IMR-90 (cell line): Measurements from ENCODE around the gene DAB2. TPM values are rescaled to one million over a fixed set of nuclear protein-coding genes. Genes with fewer than 3 reads are reported as not detected.

Source experiments
- ATAC-seq: fragments of 200-7000 bp; cut with Tn5 transposase; 2 replicates; pipeline ENCODE4 v1.9.1; 2020; ENCODE audit warnings: low read depth, mild to moderate bottlenecking, moderate library complexity
- BruUV-seq: library from RNA; stranded (reverse); fragments of 400-500 nt; replicated peaks from 2 replicates; lab custom pipeline; 2021; lab: Mats Ljungman, UMichigan
- CTCF ChIA-PET: fragments of 300-600 bp; formaldehyde crosslinking; extraction: SDS; loops from one replicate; lab custom pipeline; 2021; ENCODE audit warnings: antibody characterized with exemption; lab: Yijun Ruan, JAX
- POLR2A ChIA-PET: fragments of 300-600 bp; sonication (Branson Sonifier 250); formaldehyde crosslinking; loops from one replicate; lab custom pipeline; 2022; ENCODE audit warnings: antibody characterized with exemption; ENCODE audit not compliant: unreplicated experiment; lab: Charles Lee
- DNase-seq: peaks from one replicate; pipeline ENCODE4 v3.0.0; 2013
- H2AFZ ChIP-seq: replicated peaks from 2 replicates; pipeline ENCODE3; 2013; ENCODE audit warnings: low read length, mild to moderate bottlenecking; ENCODE audit not compliant: poor library complexity
- H2AK5ac ChIP-seq: 2 replicates; pipeline ENCODE4 v1.6.1; 2013; ENCODE audit warnings: low read depth, low read length, inconsistent platforms
- H2AK9ac ChIP-seq: replicated peaks from 2 replicates; pipeline ENCODE3; 2013; ENCODE audit warnings: mild to moderate bottlenecking, low read depth, low read length, moderate library complexity; ENCODE audit not compliant: poor library complexity
- H2BK120ac ChIP-seq: 2 replicates; pipeline ENCODE4 v1.6.1; 2013; ENCODE audit warnings: low read depth, low read length, inconsistent platforms
- H2BK15ac ChIP-seq: 3 replicates; pipeline ENCODE4 v1.6.1; 2013; ENCODE audit warnings: low read depth, low read length, inconsistent platforms
- H2BK20ac ChIP-seq: 2 replicates; pipeline ENCODE4 v1.6.1; 2013; ENCODE audit warnings: low read depth, mild to moderate bottlenecking, inconsistent platforms, low read length, moderate library complexity
- H2BK5ac ChIP-seq: 2 replicates; pipeline ENCODE4 v1.6.1; 2013; ENCODE audit warnings: mild to moderate bottlenecking, low read depth, low read length, inconsistent platforms; ENCODE audit not compliant: poor library complexity, severe bottlenecking
- H3K14ac ChIP-seq: replicated peaks from 2 replicates; pipeline ENCODE4 v1.6.1; 2013; ENCODE audit warnings: low read depth, low read length, inconsistent platforms
- H3K18ac ChIP-seq: 2 replicates; pipeline ENCODE4 v1.6.1; 2013; ENCODE audit warnings: low read depth, low read length, control low read depth
- H3K23ac ChIP-seq: 2 replicates; pipeline ENCODE4 v1.6.1; 2013; ENCODE audit warnings: low read depth, low read length, inconsistent platforms
- H3K27ac ChIP-seq: 2 replicates; pipeline ENCODE4 v1.5.1; 2013; ENCODE audit warnings: mild to moderate bottlenecking, control low read depth, low read length; ENCODE audit not compliant: insufficient read depth
- H3K27me3 ChIP-seq: 2 replicates; pipeline ENCODE4 v1.6.1; 2013; ENCODE audit warnings: low read length; ENCODE audit not compliant: control insufficient read depth, insufficient read depth
- H3K36me3 ChIP-seq: 2 replicates; pipeline ENCODE4 v1.6.1; 2013; ENCODE audit warnings: low read length, mixed read lengths; ENCODE audit not compliant: control insufficient read depth, insufficient read depth
- H3K4ac ChIP-seq: 2 replicates; pipeline ENCODE4 v1.6.1; 2013; ENCODE audit warnings: low read depth, low read length, inconsistent platforms
- H3K4me1 ChIP-seq: 2 replicates; pipeline ENCODE4 v1.6.1; 2013; ENCODE audit warnings: low read length, mixed read lengths; ENCODE audit not compliant: control insufficient read depth, insufficient read depth
- H3K4me2 ChIP-seq: 2 replicates; pipeline ENCODE4 v1.6.1; 2013; ENCODE audit warnings: low read depth, mild to moderate bottlenecking, control low read depth, low read length, moderate library complexity
- H3K4me3 ChIP-seq: 2 replicates; pipeline ENCODE4 v1.5.1; 2013; ENCODE audit warnings: low read depth, mild to moderate bottlenecking, control low read depth, low read length, moderate library complexity; ENCODE audit not compliant: insufficient read depth
- H3K56ac ChIP-seq: 2 replicates; pipeline ENCODE4 v1.6.1; 2013; ENCODE audit warnings: low read length, inconsistent platforms; ENCODE audit not compliant: insufficient read depth; ENCODE audit errors: extremely low read depth
- H3K79me1 ChIP-seq, 2 experiments: 2 replicates each; pipeline ENCODE4 v1.6.1; 2013; ENCODE audit warnings: low read length in 2 of 2, inconsistent platforms in 1 of 2, low read depth in 1 of 2
- H3K9ac ChIP-seq: 2 replicates; pipeline ENCODE4 v1.6.1; 2013; ENCODE audit warnings: low read depth, low read length, control low read depth
- H3K9me1 ChIP-seq: 2 replicates; pipeline ENCODE4 v1.6.1; 2013; ENCODE audit warnings: low read length, inconsistent platforms; ENCODE audit not compliant: insufficient read depth
- H3K9me3 ChIP-seq: 2 replicates; pipeline ENCODE4 v1.6.1; 2013; ENCODE audit warnings: low read length; ENCODE audit not compliant: control insufficient read depth, insufficient read depth
- H4K20me1 ChIP-seq: 2 replicates; pipeline ENCODE4 v1.6.1; 2013; ENCODE audit warnings: low read length, inconsistent platforms; ENCODE audit not compliant: insufficient read depth
- H4K5ac ChIP-seq: 2 replicates; pipeline ENCODE4 v1.6.1; 2013; ENCODE audit warnings: mild to moderate bottlenecking, low read depth, low read length, control low read depth
- H4K8ac ChIP-seq, 2 experiments: 2 replicates each; pipeline ENCODE4 v1.6.1; 2013; ENCODE audit warnings: low read depth in 2 of 2, low read length in 2 of 2, control low read depth in 1 of 2, inconsistent platforms in 1 of 2
- H4K91ac ChIP-seq: 2 replicates; pipeline ENCODE4 v1.6.1; 2013; ENCODE audit warnings: low read depth, low read length, inconsistent platforms; ENCODE audit not compliant: insufficient read depth
- CEBPB ChIP-seq: IDR thresholded peaks from 2 replicates; pipeline ENCODE4 v1.6.1; 2012; ENCODE audit warnings: low read depth, low read length, improper control_type of control experiment
- MAFK ChIP-seq: IDR thresholded peaks from 2 replicates; pipeline ENCODE4 v1.6.1; 2012; ENCODE audit warnings: low read depth, low read length, improper control_type of control experiment
- MAZ ChIP-seq: IDR thresholded peaks from 2 replicates; pipeline ENCODE4 v1.6.1; 2012; ENCODE audit warnings: low read depth, mild to moderate bottlenecking, low read length, improper control_type of control experiment, moderate library complexity, borderline replicate concordance
- MXI1 ChIP-seq: IDR thresholded peaks from 2 replicates; pipeline ENCODE4 v1.6.1; 2012; ENCODE audit warnings: low read depth, mild to moderate bottlenecking, low read length, moderate library complexity, borderline replicate concordance
- NFE2L2 ChIP-seq: fragments of 150-350 bp; IDR thresholded peaks from 2 replicates; pipeline ENCODE4 v1.6.1; 2016; ENCODE audit warnings: low read depth, mild to moderate bottlenecking, low read length
- POLR2A ChIP-seq: IDR thresholded peaks from 2 replicates; pipeline ENCODE4 v1.6.1; 2012; ENCODE audit warnings: mild to moderate bottlenecking, low read depth, low read length
- RCOR1 ChIP-seq: IDR thresholded peaks from 2 replicates; pipeline ENCODE4 v1.6.1; 2012; ENCODE audit warnings: mild to moderate bottlenecking, low read length, improper control_type of control experiment; ENCODE audit not compliant: insufficient replicate concordance
- RFX5 ChIP-seq: IDR thresholded peaks from 2 replicates; pipeline ENCODE4 v1.8.0; 2012; ENCODE audit warnings: low read depth, mild to moderate bottlenecking, low read length, moderate library complexity
- SMC3 ChIP-seq: fragments of 150-350 bp; IDR thresholded peaks from 2 replicates; pipeline ENCODE4 v1.6.1; 2016; ENCODE audit warnings: low read depth, mild to moderate bottlenecking, antibody characterized with exemption, low read length, moderate library complexity
- WGBS, 2 experiments: methylation state at CpG; one replicate each; pipeline versions ENCODE4 v1.1.5 to v1.1.7; 2013; ENCODE audit warnings: missing lambda C conversion rate in 2 of 2; ENCODE audit not compliant: insufficient read length in 1 of 2; ENCODE audit errors: extremely low coverage in 2 of 2; 5-methylcytosine and 5-hydroxymethylcytosine counted together
- dilution Hi-C: fragments of 300-500 bp; cut with HindIII; formaldehyde crosslinking; loops from one replicate; pipeline ENCODE4 v1.14.3; 2018; ENCODE audit warnings: low sequenced_read_pairs; ENCODE audit not compliant: unreplicated experiment
- in situ Hi-C: fragments of 300-500 bp; cut with MboI; formaldehyde crosslinking; loops from 3 replicates; pipeline ENCODE4 v1.14.3; 2019; ENCODE audit warnings: low sequenced_read_pairs, inconsistent platforms, mixed read lengths
- intact Hi-C: fragments of 100-400 bp; cut with micrococcal nuclease; formaldehyde crosslinking; loops from 2 replicates; pipeline ENCODE4 v1.10.0; 2022
- polyA plus RNA-seq, 3 experiments: library from polyadenylated mRNA; depleted of rRNA; stranded (reverse); fragments of >200 nt; gene quantifications; 2 replicates each; pipeline ENCODE4 v1.2.3, GENCODE V29; 2012; ENCODE audit warnings: low replicate concordance in 1 of 3
- total RNA-seq: library from RNA; depleted of rRNA; stranded (reverse); fragments of >200 nt; gene quantifications from 2 replicates; pipeline ENCODE4 v1.2.3, GENCODE V29; 2012
- TF ChIP-seq, protein P1 (sequence below): fragments of 150-350 bp; IDR thresholded peaks from 2 replicates; pipeline ENCODE4 v1.6.1; 2016; ENCODE audit warnings: low read depth, mild to moderate bottlenecking, low read length, moderate library complexity, borderline replicate concordance
- TF ChIP-seq, protein P2 (sequence below): fragments of 150-350 bp; IDR thresholded peaks from 2 replicates; pipeline ENCODE4 v1.6.1; 2017; ENCODE audit warnings: mild to moderate bottlenecking, antibody characterized with exemption, low read length, low read depth
- TF ChIP-seq, protein P3 (sequence below): conservative IDR thresholded peaks from 2 replicates; pipeline ENCODE4 v1.5.1; 2012; ENCODE audit warnings: mild to moderate bottlenecking, low read depth, low read length, improper control_type of control experiment

The DAB2 gene
- total and polyA plus RNA-seq, 2 of the 4 experiments (the other 2 are of a cell fraction): 50.0 to 101 TPM

DNA sequence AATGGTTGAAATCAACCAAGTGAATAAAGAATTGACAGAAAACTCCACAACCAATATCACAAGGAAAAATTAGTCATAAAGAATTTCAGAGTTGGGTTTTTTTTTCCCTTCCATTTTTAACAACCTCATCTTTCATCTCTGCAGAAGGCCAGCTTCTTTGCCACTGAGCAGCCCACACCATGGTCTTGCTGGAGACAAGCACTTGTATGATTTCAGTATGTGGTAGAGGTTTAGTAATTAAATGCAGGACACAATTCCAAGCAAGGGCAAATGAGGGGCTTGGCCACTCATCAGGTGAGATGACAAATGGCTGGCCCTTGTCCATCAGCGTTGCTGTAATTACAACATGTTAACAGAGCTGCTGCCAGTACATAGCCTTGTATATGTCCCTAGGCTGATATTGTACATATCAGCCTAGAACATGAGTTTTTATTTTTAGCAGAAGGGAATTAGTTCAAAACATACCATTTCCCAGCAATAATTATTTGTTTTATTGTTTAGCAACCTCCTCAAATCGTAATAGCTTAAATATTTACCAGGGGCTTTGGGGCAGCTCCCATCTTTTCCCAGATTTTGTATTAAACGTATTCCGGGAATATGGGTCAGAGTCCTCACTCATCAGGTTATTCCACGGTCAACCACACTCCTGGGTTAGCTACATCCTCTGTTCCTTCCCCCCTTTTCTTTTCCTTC, 55.5 kb downstream of the DAB2 start:
- intact Hi-C loops: no loop called here
- no peak overlapping the region for H3K9ac ChIP-seq
- H3K27me3 ChIP-seq: no peaks in the 10 kb centered on the region
- no peak overlapping the region for H2AFZ ChIP-seq
- H3K36me3 ChIP-seq: peaks cover 29% of the 10 kb centered on the region
- H2BK15ac ChIP-seq: no peak overlapping the region
- H3K79me1 ChIP-seq: no peaks in the 10 kb centered on the region
- no peak overlapping the region for H2AK5ac ChIP-seq
- H2BK5ac ChIP-seq: no peak overlapping the region
- CTCF ChIA-PET: interaction anchor here (0.8 kb wide), 1 partner anchor 56 kb away, joined by 3 read pairs; the partner anchor contains the start of gene DAB2
- ATAC-seq (no peak), DNase-seq (no peak)
- no peak overlapping the region for H4K5ac ChIP-seq
- H3K9me3 ChIP-seq: no peaks in the 10 kb centered on the region
- no CpG with 5 or more reads among the region's 5 CpGs for WGBS, 2 experiments
- no peaks in the 10 kb centered on the region for H3K4me1 ChIP-seq
- no peak overlapping the region for H3K4me2 ChIP-seq
- BruUV-seq: no TSS peak
- no peaks in the 10 kb centered on the region for H4K20me1 ChIP-seq
- H2AK9ac ChIP-seq: no peak overlapping the region
- TF ChIP-seq, protein P1, sequence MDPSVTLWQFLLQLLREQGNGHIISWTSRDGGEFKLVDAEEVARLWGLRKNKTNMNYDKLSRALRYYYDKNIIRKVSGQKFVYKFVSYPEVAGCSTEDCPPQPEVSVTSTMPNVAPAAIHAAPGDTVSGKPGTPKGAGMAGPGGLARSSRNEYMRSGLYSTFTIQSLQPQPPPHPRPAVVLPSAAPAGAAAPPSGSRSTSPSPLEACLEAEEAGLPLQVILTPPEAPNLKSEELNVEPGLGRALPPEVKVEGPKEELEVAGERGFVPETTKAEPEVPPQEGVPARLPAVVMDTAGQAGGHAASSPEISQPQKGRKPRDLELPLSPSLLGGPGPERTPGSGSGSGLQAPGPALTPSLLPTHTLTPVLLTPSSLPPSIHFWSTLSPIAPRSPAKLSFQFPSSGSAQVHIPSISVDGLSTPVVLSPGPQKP: no peak
- TF ChIP-seq CEBPB (no peak), RFX5 (no peak), POLR2A (no peak), RCOR1 (no peak), MAFK (no peak), NFE2L2 (no peak), MXI1 (no peak), MAZ (no peak), SMC3 (no peak)
- TF ChIP-seq, protein P2, sequence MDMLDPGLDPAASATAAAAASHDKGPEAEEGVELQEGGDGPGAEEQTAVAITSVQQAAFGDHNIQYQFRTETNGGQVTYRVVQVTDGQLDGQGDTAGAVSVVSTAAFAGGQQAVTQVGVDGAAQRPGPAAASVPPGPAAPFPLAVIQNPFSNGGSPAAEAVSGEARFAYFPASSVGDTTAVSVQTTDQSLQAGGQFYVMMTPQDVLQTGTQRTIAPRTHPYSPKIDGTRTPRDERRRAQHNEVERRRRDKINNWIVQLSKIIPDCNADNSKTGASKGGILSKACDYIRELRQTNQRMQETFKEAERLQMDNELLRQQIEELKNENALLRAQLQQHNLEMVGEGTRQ: no peak
- TF ChIP-seq, protein P3, sequence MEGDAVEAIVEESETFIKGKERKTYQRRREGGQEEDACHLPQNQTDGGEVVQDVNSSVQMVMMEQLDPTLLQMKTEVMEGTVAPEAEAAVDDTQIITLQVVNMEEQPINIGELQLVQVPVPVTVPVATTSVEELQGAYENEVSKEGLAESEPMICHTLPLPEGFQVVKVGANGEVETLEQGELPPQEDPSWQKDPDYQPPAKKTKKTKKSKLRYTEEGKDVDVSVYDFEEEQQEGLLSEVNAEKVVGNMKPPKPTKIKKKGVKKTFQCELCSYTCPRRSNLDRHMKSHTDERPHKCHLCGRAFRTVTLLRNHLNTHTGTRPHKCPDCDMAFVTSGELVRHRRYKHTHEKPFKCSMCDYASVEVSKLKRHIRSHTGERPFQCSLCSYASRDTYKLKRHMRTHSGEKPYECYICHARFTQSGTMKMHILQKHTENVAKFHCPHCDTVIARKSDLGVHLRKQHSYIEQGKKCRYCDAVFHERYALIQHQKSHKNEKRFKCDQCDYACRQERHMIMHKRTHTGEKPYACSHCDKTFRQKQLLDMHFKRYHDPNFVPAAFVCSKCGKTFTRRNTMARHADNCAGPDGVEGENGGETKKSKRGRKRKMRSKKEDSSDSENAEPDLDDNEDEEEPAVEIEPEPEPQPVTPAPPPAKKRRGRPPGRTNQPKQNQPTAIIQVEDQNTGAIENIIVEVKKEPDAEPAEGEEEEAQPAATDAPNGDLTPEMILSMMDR: no peak
- no peak overlapping the region for H3K18ac ChIP-seq
- H2BK20ac ChIP-seq: no peak overlapping the region
- no peak overlapping the region for H3K27ac ChIP-seq
- no peak overlapping the region for H3K4ac ChIP-seq
- in situ Hi-C loops: no loop called here
- H4K8ac ChIP-seq: no peak overlapping the region
- H3K56ac ChIP-seq: no peak overlapping the region
- no peak overlapping the region for H4K91ac ChIP-seq
- H3K14ac ChIP-seq: no peak overlapping the region
- no peaks in the 10 kb centered on the region; the same call in 1 of the 2 replicates for H3K9me1 ChIP-seq
- POLR2A ChIA-PET: interaction anchor here (0.6 kb wide), 1 partner anchor 43 kb away, joined by 3 read pairs; no protein-coding TSS in a partner anchor
- H3K23ac ChIP-seq: no peak overlapping the region
- H2BK120ac ChIP-seq: no peak overlapping the region
- dilution Hi-C loops: no loop called here
- H3K4me3 ChIP-seq: no peak overlapping the region
